Measurements from ENCODE around the gene PLEKHH1.

The PLEKHH1 gene

GRCh38 chr14:67532998-67533753 lies at the start of gene PLEKHH1:
TSS of gene PLEKHH1 (plus strand) at chr14:67533290. CDS start at chr14:67541868, 8,578 bp downstream.
- no peaks in the 10 kb centered on the region for H3K9me3 Mint-ChIP-seq
- H3K36me3 Mint-ChIP-seq = no peaks in the 10 kb centered on the region
- ATAC-seq (replicated peaks) (peak; percentile 82 to 85), DNase-seq (peak; percentile 31)
- peaks cover 45 to 57% of the 10 kb centered on the region in 2 donors for H3K27me3 Mint-ChIP-seq
- H3K4me1 Mint-ChIP-seq = peaks cover 5 to 7% of the 10 kb centered on the region in 2 donors
- peak within 1 kb of the TSS; percentile 74 to 81 for H3K4me3 Mint-ChIP-seq
- no peak within 1 kb of the TSS for H3K27ac Mint-ChIP-seq

- Mint-ChIP-seq H3K4me3 (no peak overlapping the region), H3K9me3 (peaks cover 0 to 3% of the 10 kb centered on the region in 2 donors), H3K4me1 (peaks cover 20 to 57% of the 10 kb centered on the region in 2 donors), H3K27me3 (no peaks in the 10 kb centered on the region), H3K36me3 (peaks cover 10 to 13% of the 10 kb centered on the region in 2 donors), H3K27ac (peak overlapping the region; percentile 28)
- DNase-seq (no peak), ATAC-seq (replicated peaks) (no peak)
Observed at GRCh38 chr14:67483579-67484285, 49.4 kb upstream of the PLEKHH1 start.

- H3K4me1 Mint-ChIP-seq = peaks cover 35 to 75% of the 10 kb centered on the region in 2 donors
- ATAC-seq (replicated peaks) = no peak
- peaks cover 0 to 3% of the 10 kb centered on the region in 2 donors for H3K9me3 Mint-ChIP-seq
- peak overlapping the region; percentile 14 for H3K27ac Mint-ChIP-seq
- peaks cover 10 to 13% of the 10 kb centered on the region in 2 donors for H3K36me3 Mint-ChIP-seq
- H3K4me3 Mint-ChIP-seq = no peak overlapping the region
- no peaks in the 10 kb centered on the region for H3K27me3 Mint-ChIP-seq
- no peak for DNase-seq
Observed at GRCh38 chr14:67485501-67486095, 47.5 kb upstream of the PLEKHH1 start.

- Mint-ChIP-seq H3K4me3 (no peak overlapping the region), H3K36me3 (peaks cover 10 to 13% of the 10 kb centered on the region in 2 donors), H3K4me1 (peaks cover 40 to 77% of the 10 kb centered on the region in 2 donors), H3K27me3 (no peaks in the 10 kb centered on the region), H3K27ac (no peak overlapping the region), H3K9me3 (peaks cover 0 to 3% of the 10 kb centered on the region in 2 donors)
- ATAC-seq (replicated peaks) = no peak
- DNase-seq = no peak
Observed at GRCh38 chr14:67486890-67487289, 46.2 kb upstream of the PLEKHH1 start.

- DNase-seq (no peak), ATAC-seq (replicated peaks) (no peak)
- Mint-ChIP-seq H3K27ac (peak overlapping the region; percentile 95), H3K36me3 (peaks cover 10 to 17% of the 10 kb centered on the region in 2 donors), H3K4me3 (no peak overlapping the region), H3K4me1 (peaks cover 45 to 77% of the 10 kb centered on the region in 2 donors), H3K9me3 (peaks cover 0 to 3% of the 10 kb centered on the region in 2 donors), H3K27me3 (no peaks in the 10 kb centered on the region)
Observed at GRCh38 chr14:67487332-67487731, 45.8 kb upstream of the PLEKHH1 start.

- Mint-ChIP-seq H3K4me3 (peak within 1 kb of the TSS; percentile 74 to 84), H3K27me3 (no peaks in the 10 kb centered on the region), H3K4me1 (peaks cover 53 to 85% of the 10 kb centered on the region in 2 donors), H3K36me3 (peaks cover 10 to 17% of the 10 kb centered on the region in 2 donors), H3K27ac (peak within 1 kb of the TSS; percentile 95), H3K9me3 (peaks cover 0 to 5% of the 10 kb centered on the region in 2 donors)
- peak; percentile 91 to 93 for ATAC-seq (replicated peaks)
- peak; percentile 89 for DNase-seq
Observed at GRCh38 chr14:67487937-67488893, 44.9 kb upstream of the PLEKHH1 start, which contains the start of gene TMEM229B. TSS of gene TMEM229B (minus strand) at chr14:67488721. CDS start at chr14:67473923, 14,798 bp downstream.

GRCh38 chr14:67490196-67490595 lies 42.9 kb upstream of the PLEKHH1 start:
- H3K9me3 Mint-ChIP-seq = peaks cover 0 to 10% of the 10 kb centered on the region in 2 donors
- peak overlapping the region; percentile 27 for H3K27ac Mint-ChIP-seq
- ATAC-seq (replicated peaks) (no peak), DNase-seq (no peak)
- H3K36me3 Mint-ChIP-seq = peaks cover 16 to 19% of the 10 kb centered on the region in 2 donors
- H3K27me3 Mint-ChIP-seq = no peaks in the 10 kb centered on the region
- H3K4me3 Mint-ChIP-seq = no peak overlapping the region
- H3K4me1 Mint-ChIP-seq = peaks cover 50 to 78% of the 10 kb centered on the region in 2 donors

- Mint-ChIP-seq H3K4me1 (peaks cover 47 to 70% of the 10 kb centered on the region in 2 donors), H3K9me3 (peaks cover 0 to 12% of the 10 kb centered on the region in 2 donors), H3K27me3 (no peaks in the 10 kb centered on the region), H3K27ac (no peak overlapping the region), H3K4me3 (no peak overlapping the region), H3K36me3 (peaks cover 13 to 16% of the 10 kb centered on the region in 2 donors)
- DNase-seq (no peak), ATAC-seq (replicated peaks) (no peak)
Observed at GRCh38 chr14:67491285-67491684, 41.8 kb upstream of the PLEKHH1 start.

GRCh38 chr14:67491741-67492507 lies 41.2 kb upstream of the PLEKHH1 start:
- Mint-ChIP-seq H3K27ac (peak overlapping the region; percentile 92), H3K4me1 (peaks cover 47 to 66% of the 10 kb centered on the region in 2 donors), H3K9me3 (peaks cover 0 to 9% of the 10 kb centered on the region in 2 donors), H3K4me3 (no peak overlapping the region), H3K36me3 (peaks cover 8 to 11% of the 10 kb centered on the region in 2 donors), H3K27me3 (no peaks in the 10 kb centered on the region)
- DNase-seq (no peak), ATAC-seq (replicated peaks) (no peak)

GRCh38 chr14:67492538-67492937 lies 40.6 kb upstream of the PLEKHH1 start:
- H3K27ac Mint-ChIP-seq = no peak overlapping the region
- DNase-seq = no peak
- H3K36me3 Mint-ChIP-seq = peaks cover 8 to 11% of the 10 kb centered on the region in 2 donors
- H3K9me3 Mint-ChIP-seq = peaks cover 0 to 9% of the 10 kb centered on the region in 2 donors
- H3K4me3 Mint-ChIP-seq = no peak overlapping the region
- H3K4me1 Mint-ChIP-seq = peaks cover 47 to 59% of the 10 kb centered on the region in 2 donors
- no peaks in the 10 kb centered on the region for H3K27me3 Mint-ChIP-seq
- no peak for ATAC-seq (replicated peaks)

GRCh38 chr14:67493092-67493717 lies 39.9 kb upstream of the PLEKHH1 start:
- DNase-seq = peak; percentile 7
- peaks cover 0 to 9% of the 10 kb centered on the region in 2 donors for H3K9me3 Mint-ChIP-seq
- no peaks in the 10 kb centered on the region for H3K27me3 Mint-ChIP-seq
- H3K36me3 Mint-ChIP-seq = peaks cover 8 to 11% of the 10 kb centered on the region in 2 donors
- peaks cover 47 to 53% of the 10 kb centered on the region in 2 donors for H3K4me1 Mint-ChIP-seq
- ATAC-seq (replicated peaks) = peak; percentile 31 to 41
- H3K4me3 Mint-ChIP-seq = no peak overlapping the region
- H3K27ac Mint-ChIP-seq = no peak overlapping the region

GRCh38 chr14:67495827-67496226 lies 37.3 kb upstream of the PLEKHH1 start:
- no peak for ATAC-seq (replicated peaks)
- H3K4me1 Mint-ChIP-seq = peaks cover 25 to 27% of the 10 kb centered on the region in 2 donors
- DNase-seq = no peak
- H3K27ac Mint-ChIP-seq = no peak overlapping the region
- no peaks in the 10 kb centered on the region for H3K27me3 Mint-ChIP-seq
- no peak overlapping the region for H3K4me3 Mint-ChIP-seq
- H3K9me3 Mint-ChIP-seq = peaks cover 0 to 9% of the 10 kb centered on the region in 2 donors
- peaks cover 8 to 11% of the 10 kb centered on the region in 2 donors for H3K36me3 Mint-ChIP-seq
